Keratinocyte (primary cell): Measurements from ENCODE around the gene ARMC9.

ENCODE experiments used
- EZH2 ChIP-seq: IDR thresholded peaks from one replicate; pipeline ENCODE4 v1.6.1; 2012; ENCODE audit warnings: inconsistent platforms, mild to moderate bottlenecking, low read length, moderate library complexity
- TF ChIP-seq, protein P1 (sequence below), 3 experiments: IDR thresholded peaks in 1 of 3; conservative IDR thresholded peaks in 1 of 3; optimal IDR thresholded peaks in 1 of 3; 2 replicates in 2 of 3; 3 replicates in 1 of 3; pipeline versions ENCODE3 to v1.5.1; 2011; ENCODE audit warnings: low read length in 3 of 3, mild to moderate bottlenecking in 3 of 3, moderate library complexity in 2 of 3, control low read depth in 1 of 3, inconsistent platforms in 1 of 3; ENCODE audit not compliant: insufficient read depth in 2 of 3; ENCODE audit errors: extremely low read depth in 1 of 3

DNA sequence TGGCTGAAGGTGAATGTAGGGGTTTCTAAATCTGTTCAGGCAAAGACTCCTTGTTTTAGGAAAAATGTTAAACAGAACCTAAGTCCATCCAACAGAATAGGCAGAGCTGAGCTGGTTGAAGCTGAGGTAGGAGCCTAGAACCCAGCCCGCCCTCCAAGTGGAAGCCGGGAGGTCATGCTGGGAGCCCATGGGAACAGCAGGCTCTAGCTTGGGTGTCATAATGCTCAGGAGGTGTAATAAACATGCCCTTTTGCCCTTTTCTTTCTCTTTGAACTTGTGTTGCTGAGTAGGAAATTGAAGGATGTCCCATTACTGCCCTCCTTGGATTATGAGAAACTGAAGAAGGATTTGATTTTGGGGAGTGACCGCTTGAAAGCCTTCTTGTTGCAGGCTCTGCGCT, 60.3 kb downstream of the ARMC9 start:
- TF ChIP-seq, protein P1, sequence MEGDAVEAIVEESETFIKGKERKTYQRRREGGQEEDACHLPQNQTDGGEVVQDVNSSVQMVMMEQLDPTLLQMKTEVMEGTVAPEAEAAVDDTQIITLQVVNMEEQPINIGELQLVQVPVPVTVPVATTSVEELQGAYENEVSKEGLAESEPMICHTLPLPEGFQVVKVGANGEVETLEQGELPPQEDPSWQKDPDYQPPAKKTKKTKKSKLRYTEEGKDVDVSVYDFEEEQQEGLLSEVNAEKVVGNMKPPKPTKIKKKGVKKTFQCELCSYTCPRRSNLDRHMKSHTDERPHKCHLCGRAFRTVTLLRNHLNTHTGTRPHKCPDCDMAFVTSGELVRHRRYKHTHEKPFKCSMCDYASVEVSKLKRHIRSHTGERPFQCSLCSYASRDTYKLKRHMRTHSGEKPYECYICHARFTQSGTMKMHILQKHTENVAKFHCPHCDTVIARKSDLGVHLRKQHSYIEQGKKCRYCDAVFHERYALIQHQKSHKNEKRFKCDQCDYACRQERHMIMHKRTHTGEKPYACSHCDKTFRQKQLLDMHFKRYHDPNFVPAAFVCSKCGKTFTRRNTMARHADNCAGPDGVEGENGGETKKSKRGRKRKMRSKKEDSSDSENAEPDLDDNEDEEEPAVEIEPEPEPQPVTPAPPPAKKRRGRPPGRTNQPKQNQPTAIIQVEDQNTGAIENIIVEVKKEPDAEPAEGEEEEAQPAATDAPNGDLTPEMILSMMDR (optimal IDR thresholded peaks at IDR 0.05 in 1 of 3, IDR thresholded peaks at IDR 0.05 in 1 of 3, conservative IDR thresholded peaks at IDR 0.05 in 1 of 3; ENCODE audit: extremely low read depth in 1 of 3, insufficient read depth in 2 of 3, low read length in 3 of 3), result no peak
- TF ChIP-seq EZH2, result no peak
